AG20443 (cell line): ENCODE measurements around the gene ZNF606.

ENCODE experiments used
- DNase-seq: peaks from one replicate; pipeline ENCODE4 v3.0.0; 2012; ENCODE audit warnings: low spot score, mixed read lengths

The ZNF606 gene

DNA sequence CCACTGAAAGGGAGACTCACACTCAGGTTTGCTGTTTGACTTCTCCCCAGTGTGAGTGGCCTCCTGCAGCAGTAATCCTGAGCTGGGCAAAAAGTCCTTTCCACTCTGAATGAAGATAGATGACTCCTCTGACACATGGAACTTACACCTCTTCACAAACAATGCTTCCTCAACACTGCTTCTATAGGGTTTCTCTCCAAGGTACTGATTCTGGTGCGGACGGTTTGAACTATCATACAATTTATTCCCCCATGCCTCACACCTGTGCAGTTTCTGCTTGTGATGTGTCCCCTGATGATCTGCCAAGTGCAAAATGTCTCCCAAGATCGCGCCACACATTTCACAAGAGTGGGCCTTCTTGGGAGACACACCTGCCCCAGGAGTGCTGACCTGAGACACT, 75.0 kb downstream of the ZNF606 start:
- no peak for DNase-seq
